HepG2 (cell line): ENCODE results near the gene NAA35. TPM values are rescaled to one million over a fixed set of nuclear protein-coding genes. Genes with fewer than 3 reads are reported as not detected.

ENCODE experiments used
- ATAC-seq: fragments of 200-7000 bp; cut with Tn5 transposase; 3 replicates; pipeline ENCODE4 v1.9.1; 2020; ENCODE audit warnings: mild to moderate bottlenecking, moderate library complexity
- BruUV-seq: library from RNA; stranded (reverse); fragments of 400-500 nt; replicated peaks from 2 replicates; lab custom pipeline; 2021; lab: Mats Ljungman, UMichigan
- CTCF ChIA-PET: fragments of 300-600 bp; formaldehyde crosslinking; extraction: SDS; loops from one replicate; lab custom pipeline; 2021; ENCODE audit warnings: low total read pairs, inconsistent platforms, low intra/inter-chr PET ratio; lab: Yijun Ruan, JAX
- POLR2A ChIA-PET: fragments of 350-600 bp; sonication (Branson Sonifier 250); formaldehyde crosslinking; loops from one replicate; lab custom pipeline; 2020; ENCODE audit warnings: antibody characterized with exemption, inconsistent platforms; lab: Yijun Ruan, JAX
- DNase-seq: peaks from one replicate; pipeline ENCODE4 v3.0.0-alpha.2; 2015; ENCODE audit warnings: low spot score
- FAIRE-seq: peaks from 3 replicates; lab custom pipeline; 2011; peaks lifted over from hg19 to GRCh38; lab: Jason Lieb, UNC
- H2AFZ ChIP-seq: one replicate; pipeline ENCODE4 v1.6.1; 2011; ENCODE audit warnings: low read length, inconsistent platforms
- H3K27ac ChIP-seq: fragments of 300-600 bp; 3 replicates; pipeline ENCODE4 v1.8.0; 2011; ENCODE audit warnings: mixed run types, mild to moderate bottlenecking, mixed read lengths, low read length, inconsistent platforms; ENCODE audit not compliant: insufficient read depth; ENCODE audit errors: extremely low read length
- H3K27me3 ChIP-seq, 2 experiments: fragments of 200-600 bp in 1 of 2; 2 replicates in 1 of 2; 3 replicates in 1 of 2; pipeline versions ENCODE4 v1.6.0 to v1.8.0; 2011; ENCODE audit warnings: low read length in 2 of 2, mild to moderate bottlenecking in 2 of 2, moderate library complexity in 2 of 2, inconsistent platforms in 1 of 2; ENCODE audit not compliant: insufficient read depth in 2 of 2, control insufficient read depth in 1 of 2
- H3K36me3 ChIP-seq, 2 experiments: fragments of 200-600 bp in 1 of 2; replicated peaks in 1 of 2; 2 replicates in 1 of 2; 3 replicates in 1 of 2; pipeline versions ENCODE4 v1.5.1 to v1.8.0; 2011; ENCODE audit warnings: low read length in 2 of 2, inconsistent platforms in 1 of 2; ENCODE audit not compliant: insufficient read depth in 2 of 2, control insufficient read depth in 1 of 2
- H3K4me1 ChIP-seq: 2 replicates; pipeline ENCODE4 v1.5.1; 2012; ENCODE audit warnings: low read length, inconsistent platforms; ENCODE audit not compliant: insufficient read depth
- H3K4me2 ChIP-seq: 2 replicates; pipeline ENCODE4 v1.6.0; 2011; ENCODE audit warnings: low read depth, low read length, inconsistent platforms
- H3K4me3 ChIP-seq, 3 experiments: fragments of 200-600 bp in 1 of 3; sonication (generic), shearing (Covaris generic) in 1 of 3; replicated peaks in 1 of 3; 2 replicates each; pipeline ENCODE4 v1.5.1; 2011 to 2016; ENCODE audit warnings: low read length in 3 of 3, inconsistent platforms in 2 of 3, low read depth in 2 of 3, mild to moderate bottlenecking in 2 of 3, control low read depth in 1 of 3, mixed read lengths in 1 of 3; ENCODE audit not compliant: insufficient read depth in 1 of 3
- H3K79me2 ChIP-seq: one replicate; pipeline ENCODE4 v1.6.1; 2011; ENCODE audit warnings: low read length, inconsistent platforms; ENCODE audit not compliant: insufficient read depth
- H3K9ac ChIP-seq: 2 replicates; pipeline ENCODE4 v1.6.0; 2011; ENCODE audit warnings: mild to moderate bottlenecking, low read depth, low read length, inconsistent platforms; ENCODE audit not compliant: insufficient read depth
- H3K9me3 ChIP-seq: 2 replicates; pipeline ENCODE4 v1.5.1; 2012; ENCODE audit warnings: mild to moderate bottlenecking, low read length
- H4K20me1 ChIP-seq: 2 replicates; pipeline ENCODE4 v1.6.0; 2011; ENCODE audit warnings: inconsistent platforms, mild to moderate bottlenecking, low read length, moderate library complexity; ENCODE audit not compliant: insufficient read depth
- ATF7-NPFF ChIP-seq: sonication (generic); formaldehyde crosslinking; IDR thresholded peaks from 2 replicates; pipeline ENCODE4 v1.8.1; 2023; ENCODE audit warnings: mild to moderate bottlenecking, low read depth, missing genetic modification reagents, moderate library complexity
- ELF3 ChIP-seq: IDR thresholded peaks from 2 replicates; pipeline ENCODE4 v1.6.1; 2016; ENCODE audit warnings: missing genetic modification reagents, missing compliant biosample characterization
- PAF1 ChIP-seq: IDR thresholded peaks from 2 replicates; pipeline ENCODE4 v1.6.1; 2016; ENCODE audit warnings: missing genetic modification reagents, missing compliant biosample characterization
- SMAD1 ChIP-seq: sonication (generic); formaldehyde crosslinking; IDR thresholded peaks from 2 replicates; pipeline ENCODE4 v1.4.0; 2020; ENCODE audit warnings: missing genetic modification reagents, low read depth, mild to moderate bottlenecking, borderline replicate concordance
- SP2 ChIP-seq: sonication (generic); formaldehyde crosslinking; IDR thresholded peaks from 2 replicates; pipeline ENCODE4 v1.5.1; 2020; ENCODE audit warnings: mild to moderate bottlenecking, missing genetic modification reagents
- SRSF9 ChIP-seq: fragments of 200-400 bp; formaldehyde crosslinking; IDR thresholded peaks from 2 replicates; pipeline ENCODE4 v1.6.1; 2018; ENCODE audit warnings: borderline replicate concordance, mild to moderate bottlenecking, low read depth, low read length; ENCODE audit not compliant: insufficient read depth, poor library complexity, severe bottlenecking
- ZNF10 ChIP-seq: sonication (generic); formaldehyde crosslinking; IDR thresholded peaks from 2 replicates; pipeline ENCODE4 v1.4.0; 2020; ENCODE audit warnings: mild to moderate bottlenecking, low read depth, missing genetic modification reagents, borderline replicate concordance
- ZSCAN31 ChIP-seq: sonication (generic); formaldehyde crosslinking; IDR thresholded peaks from 2 replicates; pipeline ENCODE4 v1.5.0; 2020; ENCODE audit warnings: low read depth, mild to moderate bottlenecking, missing genetic modification reagents
- WGBS: methylation state at CpG from one replicate; pipeline ENCODE4 v1.1.6; 2017; ENCODE audit warnings: low lambda C conversion rate; 5-methylcytosine and 5-hydroxymethylcytosine counted together
- in situ Hi-C: cut with HindIII; loops from 2 replicates; pipeline ENCODE4 v1.10.0; 2017; ENCODE audit warnings: low pct_unique_long_range_greater_than_20kb; ENCODE audit not compliant: extremely low pct_ligation_motif_present
- intact Hi-C: fragments of 100-400 bp; cut with micrococcal nuclease; formaldehyde crosslinking; loops from one replicate; pipeline ENCODE4 v1.10.0; 2022; ENCODE audit not compliant: unreplicated experiment
- polyA plus RNA-seq, 8 experiments: library from polyadenylated mRNA; depleted of rRNA in 3 of 8; stranded (reverse) in 7 of 8; unstranded in 1 of 8; fragments of >200 nt; fragmentation: Illumina TruSeq in 4 of 8; extraction: Trizol in 4 of 8; gene quantifications; 2 replicates each; pipeline versions ENCODE4 v1.2.1 to v1.2.3, GENCODE V29; 2011 to 2016; ENCODE audit warnings: low read depth in 4 of 8, missing spikeins in 1 of 8, mixed read lengths in 1 of 8; ENCODE audit not compliant: insufficient read depth in 1 of 8
- total RNA-seq, 5 experiments: library from RNA; depleted of rRNA; stranded (reverse); fragments of >200 nt; fragmentation: Illumina TruSeq; extraction: Trizol; gene quantifications; 2 replicates each; pipeline ENCODE4 v1.2.3, GENCODE V29; 2016; ENCODE audit warnings: low read depth in 1 of 5
- TF ChIP-seq, protein P1 (sequence below): sonication (generic); formaldehyde crosslinking; IDR thresholded peaks from 2 replicates; pipeline ENCODE4 v1.8.1; 2022; ENCODE audit warnings: low read depth, mild to moderate bottlenecking, missing genetic modification reagents
- TF ChIP-seq, protein P2 (sequence below), 2 experiments: IDR thresholded peaks; 2 replicates each; pipeline ENCODE4 v1.6.1; 2011 to 2012; ENCODE audit warnings: low read length in 2 of 2, borderline replicate concordance in 1 of 2, low read depth in 1 of 2, mild to moderate bottlenecking in 1 of 2, moderate library complexity in 1 of 2
- TF ChIP-seq, protein P3 (sequence below): IDR thresholded peaks from 2 replicates; pipeline ENCODE4 v1.6.1; 2018; ENCODE audit warnings: missing genetic modification reagents, mild to moderate bottlenecking, missing compliant biosample characterization
- TF ChIP-seq, protein P4 (sequence below), 2 experiments: fragments of 450-650 bp in 1 of 2; sonication (generic) in 1 of 2; formaldehyde crosslinking; IDR thresholded peaks; 2 replicates each; pipeline versions ENCODE4 v1.5.0 to v1.8.0; 2020 to 2022; ENCODE audit warnings: mild to moderate bottlenecking in 1 of 2, missing genetic modification reagents in 1 of 2

The NAA35 gene
- total and polyA plus RNA-seq, 2 of the 13 experiments (the other 11 are each of a cell fraction or from before 2014, with no cell fraction given) = 21.6 to 28.9 TPM

DNA sequence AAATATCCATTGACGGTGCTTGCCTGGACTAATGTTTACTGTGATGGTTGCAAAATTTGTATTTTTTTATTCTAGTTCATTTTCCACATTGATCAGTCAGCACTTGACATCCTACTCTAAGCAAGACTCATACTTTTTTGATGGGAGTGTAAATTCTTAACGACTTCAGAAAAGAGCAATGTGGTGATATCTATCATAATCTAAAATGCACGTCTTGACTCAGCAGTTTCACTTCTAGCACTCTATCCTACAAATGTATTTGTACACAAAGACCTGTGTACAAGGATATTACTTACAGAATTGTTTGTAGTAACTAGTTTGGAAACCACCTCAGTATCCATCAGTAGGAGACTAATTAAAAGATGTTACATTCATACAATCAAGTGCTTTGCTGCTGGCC, 24.0 kb downstream of the NAA35 start (continued):
- TF ChIP-seq, protein P1, sequence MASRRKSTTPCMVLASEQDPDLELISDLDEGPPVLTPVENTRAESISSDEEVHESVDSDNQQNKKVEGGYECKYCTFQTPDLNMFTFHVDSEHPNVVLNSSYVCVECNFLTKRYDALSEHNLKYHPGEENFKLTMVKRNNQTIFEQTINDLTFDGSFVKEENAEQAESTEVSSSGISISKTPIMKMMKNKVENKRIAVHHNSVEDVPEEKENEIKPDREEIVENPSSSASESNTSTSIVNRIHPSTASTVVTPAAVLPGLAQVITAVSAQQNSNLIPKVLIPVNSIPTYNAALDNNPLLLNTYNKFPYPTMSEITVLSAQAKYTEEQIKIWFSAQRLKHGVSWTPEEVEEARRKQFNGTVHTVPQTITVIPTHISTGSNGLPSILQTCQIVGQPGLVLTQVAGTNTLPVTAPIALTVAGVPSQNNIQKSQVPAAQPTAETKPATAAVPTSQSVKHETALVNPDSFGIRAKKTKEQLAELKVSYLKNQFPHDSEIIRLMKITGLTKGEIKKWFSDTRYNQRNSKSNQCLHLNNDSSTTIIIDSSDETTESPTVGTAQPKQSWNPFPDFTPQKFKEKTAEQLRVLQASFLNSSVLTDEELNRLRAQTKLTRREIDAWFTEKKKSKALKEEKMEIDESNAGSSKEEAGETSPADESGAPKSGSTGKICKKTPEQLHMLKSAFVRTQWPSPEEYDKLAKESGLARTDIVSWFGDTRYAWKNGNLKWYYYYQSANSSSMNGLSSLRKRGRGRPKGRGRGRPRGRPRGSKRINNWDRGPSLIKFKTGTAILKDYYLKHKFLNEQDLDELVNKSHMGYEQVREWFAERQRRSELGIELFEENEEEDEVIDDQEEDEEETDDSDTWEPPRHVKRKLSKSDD (CRISPR knock-in tag) = no peak
- TF ChIP-seq PAF1 (CRISPR knock-in tag) = no peak

DNA sequence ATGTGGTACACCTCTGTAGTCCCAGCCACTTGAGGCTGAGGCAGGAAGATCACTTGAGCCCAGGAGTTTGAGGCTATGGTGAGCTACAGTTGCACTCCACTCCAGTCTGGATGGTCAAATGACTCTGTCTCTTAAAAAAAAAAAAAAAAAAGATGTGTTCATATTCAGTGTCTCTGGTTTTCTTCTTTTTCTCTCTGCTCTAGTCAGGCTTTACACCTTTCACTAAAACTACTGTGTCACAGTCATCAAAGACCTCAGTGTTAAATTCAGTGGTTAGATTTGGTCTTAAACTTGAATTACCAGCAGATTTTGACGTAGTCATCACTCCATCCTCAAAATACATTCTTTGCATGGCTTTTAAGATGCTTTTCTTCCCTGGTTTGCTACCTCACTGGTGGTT, 28.8 kb downstream of the NAA35 start:
- TF ChIP-seq SRSF9 = no peak
- TF ChIP-seq ZNF10 (CRISPR knock-in tag) = no peak
- TF ChIP-seq, protein P2, sequence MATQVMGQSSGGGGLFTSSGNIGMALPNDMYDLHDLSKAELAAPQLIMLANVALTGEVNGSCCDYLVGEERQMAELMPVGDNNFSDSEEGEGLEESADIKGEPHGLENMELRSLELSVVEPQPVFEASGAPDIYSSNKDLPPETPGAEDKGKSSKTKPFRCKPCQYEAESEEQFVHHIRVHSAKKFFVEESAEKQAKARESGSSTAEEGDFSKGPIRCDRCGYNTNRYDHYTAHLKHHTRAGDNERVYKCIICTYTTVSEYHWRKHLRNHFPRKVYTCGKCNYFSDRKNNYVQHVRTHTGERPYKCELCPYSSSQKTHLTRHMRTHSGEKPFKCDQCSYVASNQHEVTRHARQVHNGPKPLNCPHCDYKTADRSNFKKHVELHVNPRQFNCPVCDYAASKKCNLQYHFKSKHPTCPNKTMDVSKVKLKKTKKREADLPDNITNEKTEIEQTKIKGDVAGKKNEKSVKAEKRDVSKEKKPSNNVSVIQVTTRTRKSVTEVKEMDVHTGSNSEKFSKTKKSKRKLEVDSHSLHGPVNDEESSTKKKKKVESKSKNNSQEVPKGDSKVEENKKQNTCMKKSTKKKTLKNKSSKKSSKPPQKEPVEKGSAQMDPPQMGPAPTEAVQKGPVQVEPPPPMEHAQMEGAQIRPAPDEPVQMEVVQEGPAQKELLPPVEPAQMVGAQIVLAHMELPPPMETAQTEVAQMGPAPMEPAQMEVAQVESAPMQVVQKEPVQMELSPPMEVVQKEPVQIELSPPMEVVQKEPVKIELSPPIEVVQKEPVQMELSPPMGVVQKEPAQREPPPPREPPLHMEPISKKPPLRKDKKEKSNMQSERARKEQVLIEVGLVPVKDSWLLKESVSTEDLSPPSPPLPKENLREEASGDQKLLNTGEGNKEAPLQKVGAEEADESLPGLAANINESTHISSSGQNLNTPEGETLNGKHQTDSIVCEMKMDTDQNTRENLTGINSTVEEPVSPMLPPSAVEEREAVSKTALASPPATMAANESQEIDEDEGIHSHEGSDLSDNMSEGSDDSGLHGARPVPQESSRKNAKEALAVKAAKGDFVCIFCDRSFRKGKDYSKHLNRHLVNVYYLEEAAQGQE (IDR thresholded peaks at IDR 0.05; ENCODE audit: borderline replicate concordance in 1 of 2, low read depth in 1 of 2, low read length in 2 of 2) = no peak
- TF ChIP-seq SMAD1 (CRISPR knock-in tag) = no peak
- TF ChIP-seq, protein P3, sequence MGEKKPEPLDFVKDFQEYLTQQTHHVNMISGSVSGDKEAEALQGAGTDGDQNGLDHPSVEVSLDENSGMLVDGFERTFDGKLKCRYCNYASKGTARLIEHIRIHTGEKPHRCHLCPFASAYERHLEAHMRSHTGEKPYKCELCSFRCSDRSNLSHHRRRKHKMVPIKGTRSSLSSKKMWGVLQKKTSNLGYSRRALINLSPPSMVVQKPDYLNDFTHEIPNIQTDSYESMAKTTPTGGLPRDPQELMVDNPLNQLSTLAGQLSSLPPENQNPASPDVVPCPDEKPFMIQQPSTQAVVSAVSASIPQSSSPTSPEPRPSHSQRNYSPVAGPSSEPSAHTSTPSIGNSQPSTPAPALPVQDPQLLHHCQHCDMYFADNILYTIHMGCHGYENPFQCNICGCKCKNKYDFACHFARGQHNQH (CRISPR knock-in tag) = no peak
- no peak for TF ChIP-seq ELF3 (CRISPR knock-in tag)
- no peak for TF ChIP-seq ATF7-NPFF (CRISPR knock-in tag)
- TF ChIP-seq SP2 (CRISPR knock-in tag) = no peak
- TF ChIP-seq, protein P4, sequence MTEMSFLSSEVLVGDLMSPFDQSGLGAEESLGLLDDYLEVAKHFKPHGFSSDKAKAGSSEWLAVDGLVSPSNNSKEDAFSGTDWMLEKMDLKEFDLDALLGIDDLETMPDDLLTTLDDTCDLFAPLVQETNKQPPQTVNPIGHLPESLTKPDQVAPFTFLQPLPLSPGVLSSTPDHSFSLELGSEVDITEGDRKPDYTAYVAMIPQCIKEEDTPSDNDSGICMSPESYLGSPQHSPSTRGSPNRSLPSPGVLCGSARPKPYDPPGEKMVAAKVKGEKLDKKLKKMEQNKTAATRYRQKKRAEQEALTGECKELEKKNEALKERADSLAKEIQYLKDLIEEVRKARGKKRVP (CRISPR knock-in tag; IDR thresholded peaks at IDR 0.05) = no peak
- no peak for TF ChIP-seq ZSCAN31 (CRISPR knock-in tag)
- ChIA-PET CTCF (no interaction called here), POLR2A (no interaction called here)
- no peaks in the 10 kb centered on the region for H4K20me1 ChIP-seq
- no peak for FAIRE-seq
- no peak for ATAC-seq
- WGBS = 92% methylated on average over 1 of the region's 1 CpG
- H3K27me3 ChIP-seq = no peaks in the 10 kb centered on the region
- H3K4me1 ChIP-seq = no peaks in the 10 kb centered on the region
- intact Hi-C loops = no loop called here
- H3K4me2 ChIP-seq = no peak overlapping the region
- DNase-seq = no peak
- H3K4me3 ChIP-seq = no peak overlapping the region
- no TSS peak for BruUV-seq
- no peaks in the 10 kb centered on the region for H3K79me2 ChIP-seq
- no peak overlapping the region for H3K27ac ChIP-seq
- H2AFZ ChIP-seq = no peak overlapping the region
- H3K36me3 ChIP-seq = peaks cover 3 to 49% of the 10 kb centered on the region in 2 experiments
- no peak overlapping the region for H3K9ac ChIP-seq
- in situ Hi-C loops = no loop called here
- no peaks in the 10 kb centered on the region for H3K9me3 ChIP-seq
